AG10803 (cell line): Measurements from ENCODE around the gene MINK1.

Experiments
- DNase-seq: peaks from one replicate; pipeline ENCODE4 v3.0.0; 2010; ENCODE audit warnings: low read depth
- H3K4me3 ChIP-seq: 2 replicates; pipeline ENCODE4 v1.5.1; 2011; ENCODE audit warnings: mild to moderate bottlenecking, low read length, control low read depth
- CTCF ChIP-seq: conservative IDR thresholded peaks from 2 replicates; pipeline ENCODE4 v1.5.1; 2011; ENCODE audit warnings: mild to moderate bottlenecking, low read length, control low read depth, inconsistent platforms

The MINK1 gene

GRCh38 chr17:4938069-4938491 is 104.9 kb downstream of the MINK1 start:
- no peak for TF ChIP-seq CTCF
- no peak for DNase-seq
- H3K4me3 ChIP-seq: no peak overlapping the region

DNA sequence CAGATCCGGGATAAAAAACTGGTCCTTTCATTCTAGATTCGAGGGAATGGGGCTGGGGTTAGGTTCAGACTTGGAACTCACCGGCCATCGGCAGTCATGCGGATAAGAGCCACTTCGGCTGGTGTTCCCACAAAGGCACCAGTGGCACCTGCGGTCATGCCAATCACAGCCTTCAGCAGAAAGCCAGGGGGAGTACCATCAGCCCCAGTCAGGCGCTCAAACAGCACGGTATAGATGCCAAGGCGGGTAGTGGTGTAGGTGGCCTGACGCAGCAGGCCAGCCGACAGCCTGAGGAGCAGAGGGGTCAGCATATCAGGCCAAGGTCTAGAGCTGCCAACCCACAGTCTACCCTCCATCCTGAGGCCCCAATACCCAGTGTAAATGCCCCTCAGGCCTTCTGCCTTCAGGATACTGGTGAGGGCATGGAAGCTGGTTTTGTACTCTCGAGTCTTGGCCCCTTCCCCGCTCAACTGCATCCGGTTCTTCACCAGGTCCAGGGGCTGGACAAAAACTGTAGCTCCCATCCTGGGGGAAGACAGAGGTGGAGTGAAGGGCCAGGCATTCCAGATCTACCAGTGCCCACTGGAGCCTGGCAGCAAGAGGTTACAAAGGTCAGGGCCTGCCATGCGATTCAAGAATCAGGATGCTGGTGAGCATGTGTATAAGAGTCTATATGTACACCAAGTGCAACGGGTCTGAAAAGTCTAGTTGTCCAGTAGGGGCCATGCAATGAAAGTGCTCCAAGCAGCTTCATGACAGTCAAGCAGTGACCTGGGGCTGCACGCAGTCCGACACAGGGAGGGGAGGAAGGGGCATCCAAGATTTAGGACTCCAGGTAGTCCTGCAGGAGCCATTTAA is 105.8 kb downstream of the MINK1 start:
- TF ChIP-seq CTCF: no peak; the same call in 1 of the 2 replicates
- DNase-seq: no peak
- peak overlapping the region; percentile 89 for H3K4me3 ChIP-seq

DNA sequence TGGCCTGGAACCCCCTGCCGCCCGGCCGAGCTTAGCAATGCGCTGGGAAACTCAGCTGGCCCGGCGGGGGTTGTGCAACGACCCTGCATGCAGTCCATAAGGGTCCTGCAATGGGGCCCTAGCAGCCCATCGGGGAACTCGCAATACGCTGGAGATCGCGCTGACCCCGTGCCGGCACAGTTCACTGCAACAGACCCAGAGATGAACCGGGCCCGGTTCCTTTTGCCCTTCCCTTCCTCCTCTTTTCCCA is 106.3 kb downstream of the MINK1 start:
- peak overlapping the region; percentile 89 for H3K4me3 ChIP-seq
- no peak for DNase-seq
- no peak for TF ChIP-seq CTCF

DNA sequence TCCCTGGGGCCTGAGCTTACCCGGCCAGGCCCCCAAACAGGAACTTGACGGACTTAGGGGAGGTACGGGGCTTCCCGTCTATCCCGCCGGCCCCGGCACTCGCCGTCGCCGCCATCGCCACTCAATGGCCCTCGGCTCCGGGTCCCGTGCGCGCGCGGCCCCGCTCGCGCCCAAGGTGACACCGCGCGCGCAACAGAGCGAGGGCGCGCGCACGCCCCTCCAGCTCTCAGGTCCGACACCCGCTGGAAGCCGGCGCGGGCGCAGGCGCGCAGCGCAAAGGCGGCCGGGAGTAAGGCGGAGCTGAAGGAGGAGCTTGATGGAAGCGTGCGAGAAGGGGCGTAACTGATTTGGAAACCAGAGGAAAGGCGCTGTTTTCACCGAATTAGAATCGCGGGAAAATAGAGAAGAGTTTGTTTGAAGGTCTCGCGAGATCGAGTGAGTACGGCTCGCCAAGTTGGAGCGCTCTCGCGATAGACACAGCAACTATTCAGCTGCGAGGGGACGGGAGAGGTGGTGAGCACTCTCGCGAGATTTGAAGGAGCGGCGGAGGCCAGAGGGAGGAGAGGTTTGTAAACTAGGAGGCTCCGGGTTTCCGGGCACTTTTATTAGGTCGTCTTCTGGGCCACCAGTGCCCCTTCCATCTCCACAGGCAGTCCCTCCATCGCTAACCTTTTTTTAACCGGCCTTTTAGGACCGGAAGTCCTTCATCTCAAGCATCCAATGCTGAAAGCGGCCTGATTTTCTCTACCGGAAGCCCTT is 106.8 kb downstream of the MINK1 start, which contains the start of the genes RNF167 and SLC25A11:
TSS of gene RNF167 (plus strand) at position 473 of the 759 bp plus-strand sequence. CDS start 642 bp downstream, outside the sequence.
TSS of gene SLC25A11 (minus strand) at position 251 of the 759 bp plus-strand sequence. CDS start at position 115, 136 bp downstream.
- H3K4me3 ChIP-seq: peak within 1 kb of the TSS; percentile 89
- TF ChIP-seq CTCF: no peak

GRCh38 chr17:4940555-4941318 is 107.6 kb downstream of the MINK1 start:
- H3K4me3 ChIP-seq: peak overlapping the region; percentile 89
- no peak for DNase-seq
- no peak for TF ChIP-seq CTCF

More for the DNA sequence above, 106.8 kb downstream of the MINK1 start, which contains the start of the genes RNF167 and SLC25A11:
- peak; percentile 100 for DNase-seq

GRCh38 chr17:4941319-4941610 is 108.1 kb downstream of the MINK1 start:
- peak overlapping the region; percentile 89 for H3K4me3 ChIP-seq
- no peak for TF ChIP-seq CTCF
- no peak for DNase-seq
